ENCODE measurements around the gene NXPH1. TPM values are rescaled to one million over a fixed set of nuclear protein-coding genes. Genes with fewer than 3 reads are reported as not detected.

Gene NXPH1
- total and polyA plus RNA-seq, 9 of the 15 experiments (the other 6 are each of a cell fraction or from before 2014, with no cell fraction given): 0.16 TPM; not detected in 8

DNA sequence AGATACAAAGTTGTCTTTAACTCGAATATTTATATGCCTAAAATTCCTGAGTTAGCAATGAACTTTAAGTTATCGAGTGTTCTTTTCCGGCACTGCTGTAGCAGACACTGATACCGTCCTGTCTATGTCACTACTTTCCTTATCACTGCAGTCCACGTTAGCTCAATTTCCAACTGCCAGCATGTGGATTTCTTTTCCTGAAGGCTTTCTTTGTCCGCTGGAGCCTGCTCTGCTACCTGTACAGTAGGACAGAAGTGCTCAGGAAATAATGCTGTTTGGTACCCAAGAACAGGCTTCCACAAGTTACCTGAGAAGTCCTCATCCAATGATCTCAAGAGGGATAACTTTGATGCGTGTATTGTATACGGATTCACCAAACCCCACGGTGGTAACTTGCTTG lies 329.4 kb downstream of the NXPH1 start (continued):
- TF ChIP-seq MIER1 (IDR thresholded peaks at IDR 0.05; ENCODE audit: low read depth): no peak
- no peak for TF ChIP-seq ZBTB7A (IDR thresholded peaks at IDR 0.05; ENCODE audit: borderline replicate concordance, control insufficient read depth, low read depth, low read length)
- TF ChIP-seq MYC (IDR thresholded peaks at IDR 0.05; ENCODE audit: low read depth, low read length): peak; percentile 89
- TF ChIP-seq MYC (CRISPR knock-in tag; IDR thresholded peaks at IDR 0.05; ENCODE audit: borderline replicate concordance, low read depth): no peak
- TF ChIP-seq, protein P1, sequence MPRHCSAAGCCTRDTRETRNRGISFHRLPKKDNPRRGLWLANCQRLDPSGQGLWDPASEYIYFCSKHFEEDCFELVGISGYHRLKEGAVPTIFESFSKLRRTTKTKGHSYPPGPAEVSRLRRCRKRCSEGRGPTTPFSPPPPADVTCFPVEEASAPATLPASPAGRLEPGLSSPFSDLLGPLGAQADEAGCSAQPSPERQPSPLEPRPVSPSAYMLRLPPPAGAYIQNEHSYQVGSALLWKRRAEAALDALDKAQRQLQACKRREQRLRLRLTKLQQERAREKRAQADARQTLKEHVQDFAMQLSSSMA (CRISPR knock-in tag; IDR thresholded peaks at IDR 0.05): no peak
- TF ChIP-seq E2F1 (CRISPR knock-in tag; IDR thresholded peaks at IDR 0.05): no peak
- TF ChIP-seq HDGF (IDR thresholded peaks at IDR 0.05): no peak
- TF ChIP-seq ILK (tag; IDR thresholded peaks at IDR 0.05; ENCODE audit: borderline replicate concordance, low read depth): no peak
- TF ChIP-seq SMAD1 (IDR thresholded peaks at IDR 0.05; ENCODE audit: low read depth, low read length, partially characterized antibody): no peak
- TF ChIP-seq KDM2B (CRISPR knock-in tag; IDR thresholded peaks at IDR 0.05): no peak
- no peak for TF ChIP-seq E2F3 (CRISPR knock-in tag; IDR thresholded peaks at IDR 0.05)
- no peak for TF ChIP-seq PRPF4 (IDR thresholded peaks at IDR 0.05; ENCODE audit: insufficient read depth, low read depth, low read length, poor library complexity, severe bottlenecking)
- TF ChIP-seq, protein P2, sequence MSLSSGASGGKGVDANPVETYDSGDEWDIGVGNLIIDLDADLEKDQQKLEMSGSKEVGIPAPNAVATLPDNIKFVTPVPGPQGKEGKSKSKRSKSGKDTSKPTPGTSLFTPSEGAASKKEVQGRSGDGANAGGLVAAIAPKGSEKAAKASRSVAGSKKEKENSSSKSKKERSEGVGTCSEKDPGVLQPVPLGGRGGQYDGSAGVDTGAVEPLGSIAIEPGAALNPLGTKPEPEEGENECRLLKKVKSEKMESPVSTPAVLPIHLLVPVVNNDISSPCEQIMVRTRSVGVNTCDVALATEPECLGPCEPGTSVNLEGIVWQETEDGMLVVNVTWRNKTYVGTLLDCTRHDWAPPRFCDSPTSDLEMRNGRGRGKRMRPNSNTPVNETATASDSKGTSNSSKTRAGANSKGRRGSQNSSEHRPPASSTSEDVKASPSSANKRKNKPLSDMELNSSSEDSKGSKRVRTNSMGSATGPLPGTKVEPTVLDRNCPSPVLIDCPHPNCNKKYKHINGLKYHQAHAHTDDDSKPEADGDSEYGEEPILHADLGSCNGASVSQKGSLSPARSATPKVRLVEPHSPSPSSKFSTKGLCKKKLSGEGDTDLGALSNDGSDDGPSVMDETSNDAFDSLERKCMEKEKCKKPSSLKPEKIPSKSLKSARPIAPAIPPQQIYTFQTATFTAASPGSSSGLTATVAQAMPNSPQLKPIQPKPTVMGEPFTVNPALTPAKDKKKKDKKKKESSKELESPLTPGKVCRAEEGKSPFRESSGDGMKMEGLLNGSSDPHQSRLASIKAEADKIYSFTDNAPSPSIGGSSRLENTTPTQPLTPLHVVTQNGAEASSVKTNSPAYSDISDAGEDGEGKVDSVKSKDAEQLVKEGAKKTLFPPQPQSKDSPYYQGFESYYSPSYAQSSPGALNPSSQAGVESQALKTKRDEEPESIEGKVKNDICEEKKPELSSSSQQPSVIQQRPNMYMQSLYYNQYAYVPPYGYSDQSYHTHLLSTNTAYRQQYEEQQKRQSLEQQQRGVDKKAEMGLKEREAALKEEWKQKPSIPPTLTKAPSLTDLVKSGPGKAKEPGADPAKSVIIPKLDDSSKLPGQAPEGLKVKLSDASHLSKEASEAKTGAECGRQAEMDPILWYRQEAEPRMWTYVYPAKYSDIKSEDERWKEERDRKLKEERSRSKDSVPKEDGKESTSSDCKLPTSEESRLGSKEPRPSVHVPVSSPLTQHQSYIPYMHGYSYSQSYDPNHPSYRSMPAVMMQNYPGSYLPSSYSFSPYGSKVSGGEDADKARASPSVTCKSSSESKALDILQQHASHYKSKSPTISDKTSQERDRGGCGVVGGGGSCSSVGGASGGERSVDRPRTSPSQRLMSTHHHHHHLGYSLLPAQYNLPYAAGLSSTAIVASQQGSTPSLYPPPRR (CRISPR knock-in tag; IDR thresholded peaks at IDR 0.05; ENCODE audit: borderline replicate concordance): no peak
- no peak for TF ChIP-seq ZNF79 (CRISPR knock-in tag; IDR thresholded peaks at IDR 0.05; ENCODE audit: low read depth)
- no peak for TF ChIP-seq STAT6 (CRISPR knock-in tag; IDR thresholded peaks at IDR 0.05)
- TF ChIP-seq TCF3 (CRISPR knock-in tag; IDR thresholded peaks at IDR 0.05): peak; percentile 93
- TF ChIP-seq SMARCA4 (IDR thresholded peaks at IDR 0.05): peak; percentile 95
- TF ChIP-seq TOE1 (IDR thresholded peaks at IDR 0.05; ENCODE audit: borderline replicate concordance): peak; percentile 54; the same call in 1 of the 2 replicates
- TF ChIP-seq TOE1 (CRISPR knock-in tag; IDR thresholded peaks at IDR 0.05; ENCODE audit: borderline replicate concordance, low read depth): no peak
- TF ChIP-seq SRF (CRISPR knock-in tag; IDR thresholded peaks at IDR 0.05): no peak
